Measurements from ENCODE around the gene MAN2B2.
"Not testable (repeated sequence)": the region's sequence is repeated elsewhere in the genome, so short reads cannot be mapped to it uniquely, and the experiment has no call there.

Gene MAN2B2

DNA sequence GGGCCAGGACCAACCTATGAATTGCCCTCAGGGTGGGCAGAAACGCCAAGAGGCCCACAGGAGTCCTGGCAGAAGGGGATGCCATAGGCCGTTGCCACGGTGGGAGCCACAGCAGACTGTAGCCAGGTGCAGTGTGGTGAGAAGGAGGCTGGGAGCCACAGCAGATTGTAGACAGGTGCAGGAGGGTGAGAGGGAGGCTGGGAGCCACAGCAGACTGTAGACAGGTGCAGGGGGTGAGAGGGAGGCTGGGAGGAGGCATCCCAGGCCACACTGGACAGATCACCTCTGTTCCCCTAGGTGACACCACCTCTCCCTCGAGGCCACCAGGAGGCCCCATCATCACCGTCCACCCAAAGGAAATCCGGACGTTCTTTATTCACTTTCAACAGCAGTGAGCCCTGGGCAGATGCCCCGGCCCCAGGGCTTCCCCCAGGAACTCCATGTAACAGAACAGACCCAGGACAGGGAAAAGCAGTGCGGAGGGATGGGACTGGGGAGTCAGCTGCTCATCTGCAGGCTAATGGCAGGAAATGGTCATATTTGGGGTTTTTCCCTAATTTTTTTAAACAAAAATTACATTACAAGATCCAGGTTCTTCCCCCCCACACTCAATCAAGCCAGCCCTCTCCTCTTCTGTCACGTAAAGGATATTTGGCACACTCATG lies 46.0 kb downstream of the MAN2B2 start:
- Histone ChIP-seq H3K4me1 (ENCODE audit: control insufficient read depth, insufficient read depth, low read length) (no peaks in the 10 kb centered on the region), H3K9me3 (replicated peaks; ENCODE audit: low read length) (no peaks in the 10 kb centered on the region), H3K9ac (ENCODE audit: low read depth, low read length) (no peak overlapping the region), H3K4me2 (ENCODE audit: low read length) (no peak overlapping the region), H3K27me3 (ENCODE audit: control insufficient read depth, insufficient read depth, low read length) (no peaks in the 10 kb centered on the region), H3K4me3 (ENCODE audit: low read length) (no peak overlapping the region), H3K36me3 (ENCODE audit: insufficient read depth, low read length) (peaks cover 29% of the 10 kb centered on the region)

- H3K4me3 ChIP-seq (ENCODE audit: low read length) = no peak overlapping the region
- peaks cover 24% of the 10 kb centered on the region for H3K36me3 ChIP-seq (ENCODE audit: insufficient read depth, low read length)
- no peaks in the 10 kb centered on the region for H3K27me3 ChIP-seq (ENCODE audit: control insufficient read depth, insufficient read depth, low read length)
- H3K4me2 ChIP-seq (ENCODE audit: low read length) = no peak overlapping the region
- H3K9me3 ChIP-seq (replicated peaks; ENCODE audit: low read length) = no peaks in the 10 kb centered on the region
- H3K9ac ChIP-seq (ENCODE audit: low read depth, low read length) = no peak overlapping the region
- H3K4me1 ChIP-seq (ENCODE audit: control insufficient read depth, insufficient read depth, low read length) = no peaks in the 10 kb centered on the region
Measured at GRCh38 chr4:6621556-6621927, 46.6 kb downstream of the MAN2B2 start.

- no peaks in the 10 kb centered on the region for H3K9me3 ChIP-seq (replicated peaks; ENCODE audit: low read length)
- no peak overlapping the region for H3K4me3 ChIP-seq (ENCODE audit: low read length)
- H3K4me1 ChIP-seq (ENCODE audit: control insufficient read depth, insufficient read depth, low read length) = no peaks in the 10 kb centered on the region
- H3K36me3 ChIP-seq (ENCODE audit: insufficient read depth, low read length) = peaks cover 13% of the 10 kb centered on the region
- H3K27me3 ChIP-seq (ENCODE audit: control insufficient read depth, insufficient read depth, low read length) = no peaks in the 10 kb centered on the region
- H3K4me2 ChIP-seq (ENCODE audit: low read length) = no peak overlapping the region
- no peak overlapping the region for H3K9ac ChIP-seq (ENCODE audit: low read depth, low read length)
Measured at GRCh38 chr4:6622744-6623143, 47.8 kb downstream of the MAN2B2 start.

GRCh38 chr4:6625256-6625655 lies 50.3 kb downstream of the MAN2B2 start:
- H3K4me1 ChIP-seq (ENCODE audit: control insufficient read depth, insufficient read depth, low read length) = no peaks in the 10 kb centered on the region
- no peak overlapping the region for H3K4me2 ChIP-seq (ENCODE audit: low read length)
- no peak overlapping the region for H3K9ac ChIP-seq (ENCODE audit: low read depth, low read length)
- no peaks in the 10 kb centered on the region for H3K27me3 ChIP-seq (ENCODE audit: control insufficient read depth, insufficient read depth, low read length)
- H3K36me3 ChIP-seq (ENCODE audit: insufficient read depth, low read length) = no peaks in the 10 kb centered on the region
- no peaks in the 10 kb centered on the region for H3K9me3 ChIP-seq (replicated peaks; ENCODE audit: low read length)
- no peak overlapping the region for H3K4me3 ChIP-seq (ENCODE audit: low read length)

DNA sequence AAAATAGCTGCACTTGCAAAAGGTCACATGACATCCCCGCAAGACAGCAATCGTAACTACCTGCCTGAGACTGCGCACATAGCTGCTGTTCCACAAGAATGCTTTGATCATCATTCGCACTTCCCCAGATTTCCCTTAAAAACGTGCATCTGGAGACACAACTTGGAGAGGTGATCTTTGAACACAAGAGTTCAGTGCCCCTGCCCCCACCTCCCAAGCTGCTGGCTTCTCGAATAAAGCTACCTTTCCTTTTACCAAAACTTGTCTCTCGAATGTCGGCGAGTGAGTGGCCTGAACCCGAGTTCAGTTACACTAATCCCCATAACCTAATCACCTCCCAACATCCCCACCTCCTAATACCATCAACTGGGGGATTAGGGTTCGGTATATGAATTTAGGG lies 51.1 kb downstream of the MAN2B2 start:
- Histone ChIP-seq H3K9me3 (replicated peaks; ENCODE audit: low read length) (no peaks in the 10 kb centered on the region), H3K4me1 (ENCODE audit: control insufficient read depth, insufficient read depth, low read length) (no peaks in the 10 kb centered on the region), H3K9ac (ENCODE audit: low read depth, low read length) (no peak overlapping the region), H3K4me2 (ENCODE audit: low read length) (no peak overlapping the region), H3K4me3 (ENCODE audit: low read length) (no peak overlapping the region), H3K27me3 (ENCODE audit: control insufficient read depth, insufficient read depth, low read length) (no peaks in the 10 kb centered on the region), H3K36me3 (ENCODE audit: insufficient read depth, low read length) (no peaks in the 10 kb centered on the region)

DNA sequence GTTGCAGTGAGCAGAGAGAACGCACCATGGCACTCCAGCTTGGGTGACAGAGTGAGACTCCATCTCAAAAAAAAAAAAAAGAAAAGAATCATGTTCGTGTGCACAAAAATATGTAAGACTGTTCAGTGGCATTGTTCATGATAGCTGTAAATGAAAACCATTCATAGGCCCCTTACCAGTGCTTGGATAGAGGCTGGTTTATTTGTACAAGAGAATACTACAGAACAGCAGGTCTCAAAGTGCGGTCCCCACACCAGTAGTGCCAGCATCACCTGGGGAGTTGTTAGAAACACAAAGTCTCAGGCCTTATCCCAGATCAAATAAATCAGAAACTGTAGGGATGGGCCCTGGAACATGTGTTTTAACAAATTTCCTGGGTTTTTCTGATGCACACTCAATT lies 52.8 kb downstream of the MAN2B2 start:
- Histone ChIP-seq H3K9ac (ENCODE audit: low read depth, low read length) (no peak overlapping the region), H3K36me3 (ENCODE audit: insufficient read depth, low read length) (no peaks in the 10 kb centered on the region), H3K9me3 (replicated peaks; ENCODE audit: low read length) (no peaks in the 10 kb centered on the region), H3K4me3 (ENCODE audit: low read length) (no peak overlapping the region), H3K27me3 (ENCODE audit: control insufficient read depth, insufficient read depth, low read length) (no peaks in the 10 kb centered on the region), H3K4me2 (ENCODE audit: low read length) (no peak overlapping the region), H3K4me1 (ENCODE audit: control insufficient read depth, insufficient read depth, low read length) (no peaks in the 10 kb centered on the region)

GRCh38 chr4:6628484-6628883 lies 53.5 kb downstream of the MAN2B2 start:
- H3K9me3 ChIP-seq (replicated peaks; ENCODE audit: low read length); H3K27me3 ChIP-seq (ENCODE audit: control insufficient read depth, insufficient read depth, low read length); H3K9ac ChIP-seq (ENCODE audit: low read depth, low read length); H3K4me2 ChIP-seq (ENCODE audit: low read length); H3K4me3 ChIP-seq (ENCODE audit: low read length); H3K4me1 ChIP-seq (ENCODE audit: control insufficient read depth, insufficient read depth, low read length); H3K36me3 ChIP-seq (ENCODE audit: insufficient read depth, low read length): not testable (repeated sequence)

GRCh38 chr4:6632125-6632524 lies 57.1 kb downstream of the MAN2B2 start:
- no peak overlapping the region for H3K4me3 ChIP-seq (ENCODE audit: low read length)

GRCh38 chr4:6633091-6633906 lies 58.3 kb downstream of the MAN2B2 start:
- no peaks in the 10 kb centered on the region for H3K4me1 ChIP-seq (ENCODE audit: control insufficient read depth, insufficient read depth, low read length)

More at GRCh38 chr4:6632125-6632524, 57.1 kb downstream of the MAN2B2 start:
- Histone ChIP-seq H3K27me3 (ENCODE audit: control insufficient read depth, insufficient read depth, low read length) (no peaks in the 10 kb centered on the region), H3K9me3 (replicated peaks; ENCODE audit: low read length) (no peaks in the 10 kb centered on the region), H3K9ac (ENCODE audit: low read depth, low read length) (no peak overlapping the region), H3K4me2 (ENCODE audit: low read length) (no peak overlapping the region), H3K36me3 (ENCODE audit: insufficient read depth, low read length) (no peaks in the 10 kb centered on the region), H3K4me1 (ENCODE audit: control insufficient read depth, insufficient read depth, low read length) (no peaks in the 10 kb centered on the region)

DNA sequence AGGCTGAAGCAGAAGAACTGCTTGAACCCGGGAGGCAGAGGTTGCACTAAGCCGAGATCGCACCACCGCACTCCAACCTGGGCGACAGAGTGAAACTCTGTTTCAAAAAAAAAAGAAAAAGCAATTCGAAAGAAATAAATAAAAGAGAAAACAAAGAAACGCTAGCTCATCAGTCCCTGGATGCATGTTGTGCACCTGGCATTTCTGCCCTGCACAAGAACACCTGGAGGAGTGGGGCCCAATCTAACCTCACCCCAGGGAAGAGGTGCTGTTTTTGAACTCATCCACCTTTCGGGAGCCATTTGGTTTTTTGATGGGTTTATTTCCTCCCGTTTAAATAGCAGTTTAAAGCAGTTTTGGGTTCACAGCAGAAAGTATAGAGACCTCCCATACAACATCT lies 59.8 kb downstream of the MAN2B2 start:
- H3K9ac ChIP-seq (ENCODE audit: low read depth, low read length) = no peak overlapping the region
- H3K4me3 ChIP-seq (ENCODE audit: low read length) = no peak overlapping the region
- no peaks in the 10 kb centered on the region for H3K27me3 ChIP-seq (ENCODE audit: control insufficient read depth, insufficient read depth, low read length)
- no peaks in the 10 kb centered on the region for H3K9me3 ChIP-seq (replicated peaks; ENCODE audit: low read length)
- H3K4me1 ChIP-seq (ENCODE audit: control insufficient read depth, insufficient read depth, low read length) = no peaks in the 10 kb centered on the region
- H3K4me2 ChIP-seq (ENCODE audit: low read length) = no peak overlapping the region
- H3K36me3 ChIP-seq (ENCODE audit: insufficient read depth, low read length) = no peaks in the 10 kb centered on the region

More at GRCh38 chr4:6633091-6633906, 58.3 kb downstream of the MAN2B2 start:
- no peaks in the 10 kb centered on the region for H3K36me3 ChIP-seq (ENCODE audit: insufficient read depth, low read length)
- no peaks in the 10 kb centered on the region for H3K27me3 ChIP-seq (ENCODE audit: control insufficient read depth, insufficient read depth, low read length)
- no peak overlapping the region for H3K4me2 ChIP-seq (ENCODE audit: low read length)
- H3K4me3 ChIP-seq (ENCODE audit: low read length) = no peak overlapping the region
- H3K9me3 ChIP-seq (replicated peaks; ENCODE audit: low read length) = no peaks in the 10 kb centered on the region
- no peak overlapping the region for H3K9ac ChIP-seq (ENCODE audit: low read depth, low read length)

DNA sequence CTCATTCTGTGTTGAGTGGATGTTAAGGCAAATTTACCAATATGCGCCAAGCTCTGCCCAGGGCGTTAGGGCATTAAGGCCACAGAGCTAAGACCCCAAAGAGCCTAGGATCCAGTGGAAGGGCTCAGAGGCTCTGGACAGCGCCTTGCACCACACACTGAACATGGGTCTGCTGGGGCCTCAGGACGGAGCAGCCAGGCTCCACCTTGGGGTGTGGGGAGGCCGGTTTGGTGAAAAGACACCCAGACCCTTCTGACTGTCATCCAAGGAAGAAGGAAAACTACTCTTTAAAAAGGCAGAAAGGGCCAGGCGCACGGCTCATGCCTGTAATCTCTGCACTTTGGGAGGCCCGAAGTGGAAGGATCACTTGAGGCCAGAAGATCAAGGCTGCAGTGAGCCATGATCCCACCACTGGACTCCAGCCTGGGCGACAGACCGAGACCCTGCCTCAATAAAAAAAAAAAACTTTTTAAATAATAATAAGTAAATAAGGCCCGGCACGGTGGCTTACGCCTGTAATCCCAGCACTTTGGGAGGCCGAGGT lies 64.2 kb downstream of the MAN2B2 start:
- Histone ChIP-seq H3K4me3 (ENCODE audit: low read length) (no peak overlapping the region), H3K4me2 (ENCODE audit: low read length) (no peak overlapping the region), H3K27me3 (ENCODE audit: control insufficient read depth, insufficient read depth, low read length) (no peaks in the 10 kb centered on the region), H3K9me3 (replicated peaks; ENCODE audit: low read length) (no peaks in the 10 kb centered on the region), H3K36me3 (ENCODE audit: insufficient read depth, low read length) (peaks cover 19% of the 10 kb centered on the region), H3K4me1 (ENCODE audit: control insufficient read depth, insufficient read depth, low read length) (peaks cover 13% of the 10 kb centered on the region), H3K9ac (ENCODE audit: low read depth, low read length) (no peak overlapping the region)

All from skeletal muscle satellite cell (primary cell).